GM23248 (cell line): ENCODE measurements around the gene LIX1.

ENCODE experiments used
- EZH2 ChIP-seq: fragments of 200-600 bp; sonication (generic); IDR thresholded peaks from 2 replicates; pipeline ENCODE4 v1.6.1; 2018; ENCODE audit warnings: antibody characterized with exemption, mild to moderate bottlenecking; ENCODE audit not compliant: insufficient read depth, poor library complexity, severe bottlenecking
- EZH2phosphoT487 ChIP-seq: fragments of 200-600 bp; sonication (generic); IDR thresholded peaks from 2 replicates; pipeline ENCODE4 v1.6.1; 2018; ENCODE audit warnings: antibody characterized with exemption, moderate library complexity, mild to moderate bottlenecking, low read depth; ENCODE audit not compliant: insufficient read depth

- TF ChIP-seq EZH2phosphoT487 (no peak), EZH2 (no peak)
Observed at GRCh38 chr5:97143704-97144103, 1.3 kb upstream of the LIX1 start.
